DMS 273 (cell line): ENCODE results near the gene SCGN.

Experiments
- DNase-seq: peaks from one replicate; lab custom pipeline; 2025; ENCODE audit not compliant: unreplicated experiment; lab: John Stamatoyannopoulos, UW

The SCGN gene

DNA sequence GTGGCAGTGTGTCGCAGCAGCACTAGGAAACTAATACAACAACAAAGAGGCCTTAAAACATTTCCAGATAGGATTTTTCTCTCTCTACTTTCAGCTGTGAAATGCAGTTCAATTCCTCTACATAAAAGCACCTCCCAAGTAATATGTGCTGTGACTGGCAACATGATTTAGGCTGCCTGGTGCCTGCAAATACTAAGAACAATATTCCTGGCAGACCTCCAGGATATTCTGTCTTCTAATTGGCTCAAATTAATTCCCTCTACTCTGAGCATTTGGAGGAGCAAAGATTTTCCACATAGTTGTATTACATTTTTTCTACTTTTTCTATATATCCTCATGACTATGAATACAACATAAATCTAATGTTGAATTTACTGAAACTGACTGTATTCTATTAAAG lies 33.2 kb downstream of the SCGN start:
- DNase-seq, result peak; percentile 16

DNA sequence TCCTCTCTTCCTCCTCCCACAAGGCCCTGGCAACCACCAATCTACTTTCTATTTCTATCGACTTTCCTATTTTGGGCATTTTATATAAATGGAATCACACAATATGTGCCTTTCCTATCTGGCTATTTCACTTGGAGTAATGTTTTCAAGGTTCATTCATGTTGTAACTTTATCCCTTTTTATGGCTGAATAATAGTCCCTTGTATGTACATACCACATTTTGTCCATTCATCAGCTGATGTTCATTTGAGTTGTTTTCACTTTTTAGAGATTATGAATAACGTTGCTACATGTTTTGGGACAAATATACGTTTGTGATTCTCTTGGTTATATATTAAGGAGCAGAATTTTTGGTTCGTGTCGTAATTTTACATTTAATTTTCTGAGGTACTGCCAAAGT lies 33.9 kb downstream of the SCGN start:
- DNase-seq, result no peak

DNA sequence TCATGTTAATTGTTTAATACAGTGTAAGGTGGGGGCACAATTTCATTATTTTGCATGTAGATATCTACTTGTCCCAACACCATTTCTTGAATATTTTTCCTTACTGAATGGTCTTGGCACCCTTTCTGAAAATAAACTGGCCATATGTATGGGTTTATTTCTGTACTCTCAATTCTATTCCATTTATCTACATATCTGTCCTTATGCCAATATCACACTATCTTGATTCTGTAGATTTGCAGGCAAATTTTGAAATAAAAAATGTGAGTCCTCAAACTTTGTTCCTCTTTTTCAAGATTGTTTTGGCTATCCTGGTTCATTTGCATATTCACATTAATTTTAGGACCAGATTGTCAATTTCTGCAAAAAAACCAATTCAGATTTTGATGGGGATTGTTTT lies 34.8 kb downstream of the SCGN start:
- no peak for DNase-seq

DNA sequence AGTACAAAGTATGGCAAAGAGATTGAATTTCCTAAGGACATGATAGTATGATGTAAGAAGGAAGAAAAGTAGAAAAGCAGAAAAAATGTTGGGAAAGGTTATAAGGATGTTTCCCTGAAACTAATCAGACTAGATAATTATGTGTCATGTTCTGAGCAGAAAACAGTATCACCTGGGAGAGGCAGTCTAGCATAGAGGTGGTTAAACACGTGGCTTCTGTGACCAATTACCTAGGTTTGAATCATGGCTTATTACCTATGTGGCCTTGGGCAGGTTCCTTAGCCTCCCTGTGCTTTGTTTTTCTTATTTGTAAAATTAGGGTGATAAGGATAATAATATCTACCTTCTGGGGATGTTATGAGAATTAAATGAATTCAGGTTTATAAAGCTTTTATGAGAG lies 38.0 kb downstream of the SCGN start:
- no peak for DNase-seq

DNA sequence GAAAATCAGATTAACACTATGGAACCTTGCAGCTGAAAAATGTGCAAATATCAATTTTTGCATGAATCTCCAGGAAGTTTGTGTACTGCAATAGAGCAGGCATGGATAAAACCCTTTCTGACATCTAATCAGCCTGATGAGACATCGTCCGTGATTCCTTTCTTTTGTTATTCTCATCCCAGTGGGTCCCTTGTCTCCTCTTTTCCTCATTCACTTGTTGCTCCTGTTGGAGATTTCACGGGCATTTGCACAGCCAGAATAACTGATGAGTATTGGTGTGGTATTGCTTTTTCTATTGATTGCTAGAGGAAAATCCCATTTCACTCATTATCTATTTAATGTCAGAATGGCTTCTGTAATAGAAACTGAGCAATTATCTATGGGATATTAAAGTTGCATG lies 39.9 kb downstream of the SCGN start:
- no peak for DNase-seq

DNA sequence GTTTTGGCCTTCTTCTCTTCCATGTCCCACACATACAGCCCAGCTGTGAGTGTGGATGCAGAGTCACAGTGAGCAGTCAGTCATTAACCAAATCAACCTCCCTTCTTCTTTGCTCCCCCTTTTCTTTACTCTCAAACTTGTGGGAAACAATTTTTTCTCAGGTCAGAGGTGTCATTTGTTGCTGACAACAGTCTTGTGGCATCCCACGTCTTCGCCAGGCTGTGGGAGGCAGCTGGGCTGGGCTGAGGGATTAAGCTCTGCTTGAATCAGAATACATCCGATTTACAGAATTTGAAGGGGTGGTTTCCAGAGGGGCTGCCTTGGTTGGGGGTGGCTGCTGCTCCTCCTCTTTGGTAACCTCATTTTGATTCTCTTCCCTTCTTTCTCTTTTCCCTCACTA lies 40.5 kb downstream of the SCGN start:
- no peak for DNase-seq

DNA sequence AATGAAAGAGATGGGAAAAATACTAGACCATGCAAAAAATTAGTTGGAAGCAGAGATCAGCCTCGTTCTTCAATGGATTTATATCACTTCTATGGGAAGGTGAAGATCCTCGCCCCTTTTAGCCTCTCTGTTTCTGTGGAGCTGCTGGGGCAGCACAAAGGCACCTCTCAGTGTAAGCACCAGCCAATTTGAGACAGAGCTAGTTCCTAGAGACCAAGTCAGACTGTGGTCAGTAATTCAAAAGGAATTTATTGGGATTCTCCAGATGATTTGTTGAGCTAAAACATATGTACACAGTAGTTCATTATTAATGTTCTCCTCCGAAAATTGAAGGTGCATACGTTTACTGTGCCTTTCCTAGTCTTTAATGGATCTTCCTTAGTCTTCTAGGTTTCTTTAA lies 42.4 kb downstream of the SCGN start:
- no peak for DNase-seq

DNA sequence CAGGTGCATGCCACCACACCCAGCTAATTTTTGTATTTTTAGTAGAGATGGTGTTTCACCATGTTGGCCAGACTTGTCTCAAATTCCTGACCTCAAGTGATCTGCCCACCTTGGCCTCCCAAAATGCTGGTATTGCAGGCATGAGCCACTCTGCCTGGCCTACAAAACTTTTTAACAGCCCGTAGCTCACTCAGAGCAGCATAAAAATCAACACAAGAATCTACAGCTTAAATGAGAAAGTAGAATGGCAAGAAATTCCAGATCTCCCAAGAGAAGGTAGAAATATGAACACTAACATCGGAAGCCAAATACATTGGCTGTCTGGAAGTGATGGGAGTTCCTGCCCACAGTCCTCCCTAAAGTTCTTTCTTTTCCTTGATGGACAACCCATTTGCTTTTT lies 43.7 kb downstream of the SCGN start:
- DNase-seq, result no peak

DNA sequence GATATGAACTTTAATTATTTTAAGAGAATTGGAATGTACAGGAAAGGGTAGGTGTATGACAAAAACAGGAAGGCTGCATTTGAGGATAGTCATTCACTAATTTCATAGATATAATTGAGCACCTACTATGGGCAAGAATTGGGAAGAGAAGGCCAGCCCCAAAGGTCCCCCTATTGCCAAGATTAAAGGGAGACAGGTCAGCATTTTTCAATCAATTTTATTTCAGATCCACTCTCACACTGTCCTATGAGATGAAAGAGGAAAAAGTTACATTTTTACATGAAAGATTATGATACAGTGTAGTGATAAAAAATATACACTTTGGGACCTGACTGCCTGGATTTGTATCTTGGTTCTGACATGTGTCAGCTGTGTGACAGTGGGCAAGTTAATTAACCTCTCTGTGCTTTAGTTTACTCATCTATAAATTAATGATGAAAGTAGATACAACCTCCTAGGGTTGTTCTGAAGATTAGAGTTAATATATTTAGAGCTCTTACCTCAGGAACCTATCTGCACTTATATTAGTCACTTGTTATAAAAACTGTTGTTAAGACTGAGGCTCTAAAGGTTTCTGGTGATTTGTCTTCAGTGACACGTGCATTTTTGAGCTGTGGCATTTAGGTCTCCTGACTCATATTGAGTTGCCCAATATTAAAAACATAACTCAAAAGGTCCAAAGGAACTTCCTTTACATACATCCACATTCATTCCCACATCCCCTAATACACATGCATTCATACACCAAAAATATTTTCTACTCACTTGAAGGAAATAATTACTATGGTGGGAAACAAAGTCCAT lies 45.7 kb downstream of the SCGN start:
- no peak for DNase-seq

DNA sequence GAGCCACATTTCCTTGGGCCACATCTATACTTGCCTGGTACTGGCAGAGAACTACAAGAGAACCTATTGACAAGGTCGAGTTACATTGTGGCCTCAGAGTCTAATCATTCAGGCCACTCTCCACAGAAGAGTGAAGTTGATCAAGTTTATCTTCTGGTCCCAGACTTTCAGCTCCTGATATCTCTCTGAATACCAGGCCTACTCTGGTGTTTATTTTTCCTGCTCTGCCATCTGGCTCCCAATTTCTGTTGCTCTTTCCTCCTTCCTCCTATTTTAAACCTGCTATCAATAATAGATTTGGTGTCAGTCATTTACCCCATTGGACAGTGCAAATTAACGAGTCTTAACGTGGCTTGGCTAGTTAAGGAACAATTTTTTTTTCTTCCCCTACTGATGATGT lies 46.6 kb downstream of the SCGN start:
- DNase-seq, result peak; percentile 38

DNA sequence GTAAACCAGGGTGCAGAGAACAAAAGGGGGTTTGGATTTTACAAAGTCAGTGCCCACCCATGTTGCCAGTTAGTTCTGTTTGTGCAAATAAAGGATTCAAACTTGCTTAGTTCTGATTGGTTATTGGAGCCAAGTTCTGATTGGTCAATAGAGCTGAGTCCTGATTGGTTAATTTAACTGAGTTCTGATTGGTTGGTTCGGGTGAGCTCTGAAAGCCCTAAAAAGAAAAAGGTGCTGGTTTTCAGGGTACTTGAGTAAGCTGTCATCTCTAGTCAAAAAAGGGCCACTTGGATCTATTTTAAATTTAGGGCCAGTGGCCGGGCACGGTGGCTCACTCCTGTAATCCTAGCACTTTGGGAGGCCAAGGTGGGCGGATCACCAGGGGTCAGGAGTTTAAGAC lies 47.6 kb downstream of the SCGN start:
- DNase-seq, result no peak

DNA sequence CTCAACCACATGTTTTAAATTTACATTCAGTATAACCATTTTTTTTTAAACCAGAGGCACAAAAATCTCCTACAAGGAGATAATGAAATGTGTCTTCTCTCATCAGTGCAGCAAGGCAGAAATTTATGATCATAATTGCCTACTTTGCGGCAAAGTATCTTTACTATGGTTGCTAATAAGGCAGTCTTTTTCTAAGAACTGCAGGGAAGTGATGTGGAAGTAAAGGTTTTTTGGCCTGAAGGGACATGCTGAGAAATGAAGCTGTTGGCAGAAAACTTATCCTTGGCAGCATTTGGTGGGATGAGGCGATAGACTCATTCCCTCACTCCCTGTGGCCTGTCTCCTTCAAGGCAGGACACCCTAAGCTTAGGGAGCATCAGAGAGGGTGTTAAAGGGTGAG lies 48.7 kb downstream of the SCGN start:
- no peak for DNase-seq

DNA sequence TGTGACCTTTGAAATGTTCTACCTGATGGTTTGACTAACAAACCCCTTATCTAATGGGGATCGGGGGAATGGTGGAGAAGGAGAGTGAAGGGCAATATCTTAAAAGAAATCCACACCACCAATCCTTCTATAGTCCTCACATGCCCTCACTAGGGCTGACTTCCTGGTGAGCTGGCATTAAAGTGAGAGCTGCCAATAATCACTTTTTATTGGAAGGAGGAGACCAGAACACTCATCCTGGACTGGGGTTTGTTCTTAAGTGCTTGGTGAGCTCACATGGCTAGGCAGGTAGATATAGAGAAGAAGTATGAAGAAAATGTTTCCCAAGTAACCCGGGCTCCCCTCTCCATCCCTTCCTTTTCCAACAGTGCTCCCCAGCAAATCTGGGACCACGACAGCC lies 49.8 kb downstream of the SCGN start:
- DNase-seq, result no peak

DNA sequence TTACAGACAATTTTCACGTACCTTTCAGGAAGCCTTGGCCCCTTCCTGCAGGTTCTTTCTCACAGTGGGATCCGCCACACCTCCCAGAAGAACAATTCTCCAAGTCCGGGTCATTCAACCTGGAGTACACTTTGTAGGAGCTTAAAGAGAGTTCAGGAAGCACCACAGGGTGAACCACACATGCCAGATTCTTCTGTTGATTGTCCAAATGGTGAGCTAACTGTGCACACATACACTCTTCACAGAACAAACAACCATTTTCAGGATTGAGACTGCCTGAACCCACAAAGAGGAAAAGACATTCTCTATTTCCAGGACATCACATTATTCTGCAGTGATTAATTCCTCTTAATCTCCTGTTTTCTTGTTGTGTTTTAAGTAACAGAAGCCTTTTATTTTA lies 51.0 kb downstream of the SCGN start:
- DNase-seq, result no peak

DNA sequence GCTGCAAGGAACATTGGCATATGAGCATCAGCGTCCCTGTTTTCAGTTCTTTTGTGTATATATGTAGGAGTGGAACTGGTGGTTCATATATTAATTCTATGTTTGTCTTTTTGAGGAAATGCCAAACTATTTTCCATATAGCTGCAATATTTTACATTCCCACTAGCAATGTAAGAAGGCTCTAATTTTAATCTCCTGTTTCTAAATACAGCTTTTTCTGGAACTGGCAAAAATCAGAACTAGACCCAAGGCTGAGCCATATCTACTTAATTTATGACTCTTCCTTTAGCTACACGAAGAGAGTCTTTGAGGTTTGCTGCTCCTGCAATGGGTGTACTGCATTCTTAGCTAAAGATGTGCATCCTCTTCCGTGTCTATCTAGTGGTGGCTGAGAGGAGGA lies 52.0 kb downstream of the SCGN start:
- DNase-seq, result no peak

DNA sequence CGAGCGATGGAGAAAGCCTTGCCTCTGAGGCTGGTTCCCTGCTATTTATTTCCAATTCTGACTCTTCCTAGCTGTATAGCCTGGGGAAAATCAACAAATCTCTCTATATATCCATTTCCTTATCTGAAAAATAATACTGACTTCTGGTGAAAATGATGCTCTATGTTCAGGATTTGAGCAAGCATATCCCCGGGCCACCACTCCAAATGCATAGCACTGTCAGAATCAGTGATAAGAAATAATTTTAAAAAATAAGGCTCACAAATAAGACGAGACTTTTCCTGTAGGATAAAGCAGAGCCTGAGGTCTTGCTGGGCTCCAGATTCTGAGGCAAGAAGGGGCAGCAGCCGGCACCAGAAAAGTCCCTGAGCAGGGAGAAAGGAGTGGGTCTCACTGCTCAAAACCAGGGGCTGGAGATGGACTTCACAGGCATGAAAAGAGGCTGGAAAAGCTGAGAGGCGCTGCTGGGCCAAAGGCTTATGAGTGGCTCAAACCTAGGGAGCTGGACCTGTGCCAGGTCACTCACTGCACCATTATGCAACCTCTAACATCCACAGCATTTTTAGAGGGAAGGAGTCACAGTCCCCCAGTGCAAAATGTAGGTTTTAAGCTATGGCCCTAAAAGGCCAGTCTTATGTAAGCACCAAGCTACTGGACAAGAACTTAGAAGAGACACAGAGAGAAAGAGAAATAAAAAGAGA lies 54.4 kb downstream of the SCGN start:
- DNase-seq, result peak; percentile 4

DNA sequence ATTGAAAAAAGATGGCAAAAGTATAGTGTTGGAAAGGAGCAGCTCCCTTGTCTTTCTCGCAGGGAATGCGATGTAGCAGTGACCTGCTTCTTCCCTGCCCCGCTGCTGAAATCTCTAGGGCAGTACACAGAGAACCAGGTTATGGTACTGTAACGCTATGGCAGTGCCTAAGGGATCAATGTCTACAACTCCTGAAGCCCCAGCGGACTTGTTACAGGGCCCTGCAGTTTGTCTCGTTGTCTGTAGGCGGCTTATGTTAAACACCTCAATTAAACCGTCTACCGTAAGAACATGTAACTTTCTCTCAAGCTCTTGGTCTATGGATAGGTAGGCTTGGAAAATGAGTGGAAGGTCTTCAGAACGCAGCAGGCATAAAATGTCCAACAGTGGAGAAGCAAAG lies 57.7 kb downstream of the SCGN start:
- DNase-seq, result no peak

DNA sequence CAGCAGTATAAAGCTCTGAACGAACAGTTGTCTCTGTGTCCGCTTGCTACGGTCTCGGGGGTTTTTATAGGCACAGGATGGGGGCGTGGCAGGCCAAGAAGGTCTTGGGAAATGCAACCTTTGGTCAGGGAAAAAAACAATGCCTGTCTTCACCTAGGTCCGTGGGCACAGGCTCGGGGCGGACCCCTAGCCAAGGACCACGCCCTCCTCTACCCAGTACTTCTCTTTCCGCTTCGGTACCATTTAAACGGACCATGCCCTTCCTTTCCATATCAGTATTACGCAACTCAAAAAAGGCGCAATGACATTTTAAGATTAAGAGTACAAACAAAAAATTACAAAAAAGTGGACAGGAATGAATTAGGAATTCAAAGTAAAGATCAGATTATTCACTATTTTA lies 58.3 kb downstream of the SCGN start:
- DNase-seq, result no peak

DNA sequence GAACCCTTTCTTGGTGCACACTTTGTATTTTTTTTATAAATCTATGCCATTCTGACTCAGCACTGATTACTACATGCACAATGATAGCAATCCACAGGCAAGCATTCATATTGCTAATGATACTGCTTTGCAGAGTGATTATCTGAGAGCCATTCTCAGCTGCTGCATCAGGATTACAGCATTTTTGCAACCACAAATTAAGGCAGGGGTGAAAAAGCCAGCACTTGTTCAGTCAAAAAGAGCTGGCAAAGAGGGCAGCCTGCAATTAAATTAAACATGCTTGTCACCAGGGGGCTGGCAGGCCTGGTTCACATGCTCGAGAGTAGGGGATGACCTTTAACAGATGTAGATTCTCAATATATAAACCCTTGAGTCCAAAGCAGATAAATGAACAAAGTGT lies 61.8 kb downstream of the SCGN start:
- no peak for DNase-seq

DNA sequence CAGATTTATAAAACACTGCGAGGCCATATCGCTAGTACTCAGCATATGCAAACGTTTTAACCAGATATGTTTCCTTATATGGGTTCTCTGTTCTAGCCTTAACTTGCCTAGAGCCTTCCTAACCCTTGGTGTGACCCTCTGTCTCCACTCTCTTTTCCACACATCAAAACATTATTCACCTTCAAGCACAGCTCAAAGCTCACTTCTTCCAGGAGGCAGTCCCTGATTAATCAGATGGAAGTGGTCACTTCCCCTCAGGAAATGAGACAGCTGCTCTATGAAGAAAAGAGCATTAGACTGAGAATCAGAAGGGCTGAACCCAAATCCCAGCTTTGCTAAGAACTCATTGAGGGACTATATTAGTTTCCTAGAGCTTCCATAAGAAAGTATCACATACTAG lies 62.8 kb downstream of the SCGN start:
- no peak for DNase-seq

DNA sequence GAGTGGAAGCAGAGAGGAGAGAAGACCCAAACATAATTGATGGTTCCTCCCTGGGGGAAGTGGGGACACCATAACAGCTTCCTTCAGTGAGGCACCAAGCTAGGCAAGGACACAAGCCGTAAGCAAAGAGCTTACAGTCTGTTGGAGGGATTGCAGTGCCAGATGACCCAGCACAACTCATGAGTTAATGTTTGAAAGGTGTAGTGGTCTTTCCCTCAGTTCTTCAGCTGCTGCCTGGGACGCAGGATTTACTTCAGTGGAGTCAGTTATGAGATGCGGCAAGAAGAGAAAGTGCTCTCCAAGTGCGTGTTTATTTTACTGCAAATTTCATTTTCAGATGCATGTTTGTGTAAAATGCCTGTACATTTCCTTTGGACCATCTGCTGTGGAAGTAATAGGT lies 63.8 kb downstream of the SCGN start:
- DNase-seq, result no peak

DNA sequence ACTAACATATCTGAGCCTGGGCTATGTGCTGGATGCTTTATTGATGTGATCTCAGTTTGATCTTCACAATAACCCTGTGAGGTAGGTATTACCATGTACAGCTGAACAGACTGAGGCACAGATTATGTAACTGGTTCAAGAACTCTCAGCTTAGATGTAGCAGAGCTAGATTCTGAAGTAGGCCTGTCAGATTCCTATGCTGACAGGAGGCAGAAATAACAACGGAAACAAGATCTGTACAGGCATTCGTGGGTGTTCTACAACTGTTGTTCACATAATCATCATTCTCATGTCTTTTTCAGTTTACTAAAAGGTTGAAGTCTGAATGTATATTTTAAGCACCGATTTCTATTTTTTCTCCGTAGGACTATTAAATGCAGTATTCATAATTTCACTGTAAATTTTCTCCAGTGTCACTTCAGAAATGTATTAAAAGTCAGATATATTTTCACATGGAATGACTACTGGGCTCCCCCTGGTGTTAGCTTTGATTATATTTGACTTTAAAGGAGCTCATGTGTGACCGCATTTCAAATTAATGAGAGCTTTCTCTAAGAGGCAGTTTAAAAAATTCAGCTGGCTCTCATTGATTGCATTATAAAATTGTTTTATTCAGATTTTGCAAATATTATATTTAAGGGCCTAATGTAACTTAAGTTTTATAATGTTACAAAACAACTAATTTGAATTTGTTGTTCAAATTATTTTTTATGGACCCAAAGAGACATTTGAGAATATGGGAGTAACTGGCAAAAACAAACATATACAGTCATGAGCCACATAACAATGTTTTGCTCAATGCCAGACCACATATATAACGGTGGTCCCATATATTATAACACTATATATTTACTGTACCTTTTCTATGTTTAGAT lies 66.1 kb downstream of the SCGN start:
- DNase-seq, result peak; percentile 68
